NOMO-1 (cell line): ENCODE data around the gene CBX3.
"Not testable (repeated sequence)": the region's sequence is repeated elsewhere in the genome, so short reads cannot be mapped to it uniquely, and the experiment has no call there.

Experiments
- DNase-seq, 2 experiments: peaks; one replicate each; lab custom pipeline; 2025; ENCODE audit not compliant: unreplicated experiment in 2 of 2; lab: John Stamatoyannopoulos, UW

CBX3 gene

GRCh38 chr7:26187380-26188205 lies 14.0 kb upstream of the CBX3 start:
- DNase-seq = peak in 1 of 2 experiments; percentile 60

- no peak for DNase-seq
Measured at GRCh38 chr7:26188206-26188956, 13.2 kb upstream of the CBX3 start.

- no peak for DNase-seq
Measured at GRCh38 chr7:26188957-26189541, 12.5 kb upstream of the CBX3 start.

GRCh38 chr7:26189697-26190096 lies 11.8 kb upstream of the CBX3 start:
- DNase-seq = no peak

- DNase-seq = no peak
Measured at GRCh38 chr7:26190417-26190869, 11.1 kb upstream of the CBX3 start.

- DNase-seq = no peak
Measured at GRCh38 chr7:26191233-26191973, 10.1 kb upstream of the CBX3 start.

- DNase-seq = no peak
Measured at GRCh38 chr7:26191974-26192479, 9.5 kb upstream of the CBX3 start.

- DNase-seq = no peak
Measured at GRCh38 chr7:26192485-26193087, 9.0 kb upstream of the CBX3 start.

- DNase-seq = no peak
Measured at GRCh38 chr7:26193432-26194207, 7.9 kb upstream of the CBX3 start.

GRCh38 chr7:26194764-26195163 lies 6.8 kb upstream of the CBX3 start:
- not testable (repeated sequence) for DNase-seq

GRCh38 chr7:26195182-26195581 lies 6.4 kb upstream of the CBX3 start:
- DNase-seq = no peak

- no peak for DNase-seq
Measured at GRCh38 chr7:26195867-26196657, 5.5 kb upstream of the CBX3 start.

- peak; percentile 76 to 93 for DNase-seq
Measured at GRCh38 chr7:26197153-26198115, 4.1 kb upstream of the CBX3 start.

GRCh38 chr7:26198133-26198780 lies 3.3 kb upstream of the CBX3 start:
- peak in 1 of 2 experiments; percentile 62 for DNase-seq

- no peak for DNase-seq
Measured at GRCh38 chr7:26198781-26199169, 2.8 kb upstream of the CBX3 start.

- peak in 1 of 2 experiments; percentile 73 for DNase-seq
Measured at GRCh38 chr7:26199301-26200037, 2.1 kb upstream of the CBX3 start.
